Uterus (tissue), 4 donors: Measurements from ENCODE around the gene ENTREP1. TPM values are rescaled to one million over a fixed set of nuclear protein-coding genes. Genes with fewer than 3 reads are reported as not detected.

ENCODE experiments used
- DNase-seq, 2 donors: peaks; one replicate each; pipeline ENCODE4 v3.0.0-alpha.2; 2019 to 2020
- H3K27ac ChIP-seq, 2 donors: fragments of 200-600 bp; sonication (generic); 1 replicate in 1 of 2; 2 replicates in 1 of 2; pipeline ENCODE4 v1.5.1; 2016 to 2018
- H3K27me3 ChIP-seq, 2 donors: fragments of 200-600 bp; sonication (generic); one replicate each; pipeline ENCODE4 v1.5.1; 2018 to 2019; ENCODE audit warnings: control low read depth in 1 of 2
- H3K36me3 ChIP-seq, 2 donors: fragments of 200-600 bp; sonication (generic); one replicate each; pipeline ENCODE4 v1.5.1; 2019; ENCODE audit warnings: control low read depth in 1 of 2
- H3K4me1 ChIP-seq, 2 donors: fragments of 200-600 bp; sonication (generic); one replicate each; pipeline ENCODE4 v1.5.1; 2018 to 2019; ENCODE audit warnings: control low read depth in 1 of 2
- H3K4me3 ChIP-seq, 2 donors: fragments of 200-600 bp; sonication (generic); 1 replicate in 1 of 2; 2 replicates in 1 of 2; pipeline ENCODE4 v1.5.1; 2018 to 2019; ENCODE audit warnings: mild to moderate bottlenecking in 1 of 2
- H3K9me3 ChIP-seq, 2 donors: fragments of 200-600 bp; sonication (generic); one replicate each; pipeline ENCODE4 v1.5.1; 2019; ENCODE audit warnings: control low read depth in 1 of 2
- CTCF ChIP-seq, 4 experiments: fragments of 200-600 bp in 2 of 4; fragments of 450-650 bp in 2 of 4; sonication (generic) in 2 of 4; IDR thresholded peaks; one replicate each; pipeline ENCODE4 v1.5.1; 2016 to 2019; ENCODE audit warnings: antibody characterized with exemption in 4 of 4, mild to moderate bottlenecking in 2 of 4, moderate library complexity in 1 of 4
- POLR2A ChIP-seq, 2 donors: fragments of 450-650 bp; IDR thresholded peaks; one replicate each; pipeline ENCODE4 v1.6.1; 2016; ENCODE audit warnings: antibody characterized with exemption in 2 of 2, mild to moderate bottlenecking in 1 of 2, moderate library complexity in 1 of 2
- intact Hi-C: fragments of 100-400 bp; cut with DNase I; formaldehyde crosslinking; loops from one replicate; pipeline ENCODE4 v1.15.1; 2023; ENCODE audit warnings: low total_unique reads
- total RNA-seq, 4 donors: library from RNA; depleted of rRNA in 3 of 4; stranded (reverse); fragments of >200 nt in 3 of 4; gene quantifications; one replicate each; pipeline versions ENCODE4 v1.1.0 to v1.2.4, GENCODE V29; 2014 to 2023
- donor health status: DM: yes; HTN: yes; CAD: no.

ENTREP1 gene
- total RNA-seq, 4 donors from 2014 or later: 0.59 to 12.6 (median 6.9) TPM

GRCh38 chr9:69331444-69331843 lies 6.4 kb downstream of the ENTREP1 start:
- no peak for DNase-seq
- no peaks in the 10 kb centered on the region for H3K27me3 ChIP-seq
- no peaks in the 10 kb centered on the region for H3K4me1 ChIP-seq
- TF ChIP-seq POLR2A (IDR thresholded peaks at IDR 0.05): no peak
- TF ChIP-seq CTCF (IDR thresholded peaks at IDR 0.05): no peak
- H3K27ac ChIP-seq: no peak overlapping the region
- no peak overlapping the region for H3K4me3 ChIP-seq
- H3K36me3 ChIP-seq: no peaks in the 10 kb centered on the region
- intact Hi-C loops: no loop called here
- H3K9me3 ChIP-seq: no peaks in the 10 kb centered on the region

GRCh38 chr9:69332067-69332685 lies 7.2 kb downstream of the ENTREP1 start:
- no peak for DNase-seq
- H3K4me1 ChIP-seq: no peaks in the 10 kb centered on the region
- TF ChIP-seq POLR2A (IDR thresholded peaks at IDR 0.05): no peak
- TF ChIP-seq CTCF (IDR thresholded peaks at IDR 0.05): no peak
- no peaks in the 10 kb centered on the region for H3K27me3 ChIP-seq
- no peak overlapping the region for H3K4me3 ChIP-seq
- intact Hi-C loops: no loop called here
- no peaks in the 10 kb centered on the region for H3K9me3 ChIP-seq
- no peaks in the 10 kb centered on the region for H3K36me3 ChIP-seq
- no peak overlapping the region for H3K27ac ChIP-seq

GRCh38 chr9:69333716-69334115 lies 8.7 kb downstream of the ENTREP1 start:
- H3K4me1 ChIP-seq: no peaks in the 10 kb centered on the region
- H3K27ac ChIP-seq: no peak overlapping the region
- H3K9me3 ChIP-seq: no peaks in the 10 kb centered on the region
- TF ChIP-seq POLR2A (IDR thresholded peaks at IDR 0.05) (no peak), CTCF (IDR thresholded peaks at IDR 0.05) (no peak)
- H3K36me3 ChIP-seq: no peaks in the 10 kb centered on the region
- H3K27me3 ChIP-seq: no peaks in the 10 kb centered on the region
- intact Hi-C loops: no loop called here
- no peak overlapping the region for H3K4me3 ChIP-seq
- DNase-seq: no peak

GRCh38 chr9:69334317-69334716 lies 9.3 kb downstream of the ENTREP1 start:
- Histone ChIP-seq H3K27me3 (no peaks in the 10 kb centered on the region), H3K27ac (no peak overlapping the region), H3K9me3 (no peaks in the 10 kb centered on the region), H3K36me3 (no peaks in the 10 kb centered on the region), H3K4me3 (no peak overlapping the region), H3K4me1 (no peaks in the 10 kb centered on the region)
- DNase-seq: no peak
- TF ChIP-seq CTCF (IDR thresholded peaks at IDR 0.05) (no peak), POLR2A (IDR thresholded peaks at IDR 0.05) (no peak)
- intact Hi-C loops: no loop called here

GRCh38 chr9:69339620-69340019 lies 14.6 kb downstream of the ENTREP1 start:
- H3K27ac ChIP-seq: no peak overlapping the region

More at GRCh38 chr9:69339620-69340019, 14.6 kb downstream of the ENTREP1 start:
- Histone ChIP-seq H3K4me1 (no peaks in the 10 kb centered on the region), H3K27me3 (no peaks in the 10 kb centered on the region), H3K4me3 (no peak overlapping the region), H3K36me3 (no peaks in the 10 kb centered on the region), H3K9me3 (no peaks in the 10 kb centered on the region)
- TF ChIP-seq CTCF (IDR thresholded peaks at IDR 0.05) (no peak), POLR2A (IDR thresholded peaks at IDR 0.05) (no peak)
- no peak for DNase-seq
- intact Hi-C loops: no loop called here
